Calu3 (cell line): ENCODE measurements around the gene CYFIP2. TPM values are rescaled to one million over a fixed set of nuclear protein-coding genes. Genes with fewer than 3 reads are reported as not detected.

ENCODE experiments used
- BruUV-seq: library from RNA; stranded (reverse); fragments of 400-500 nt; replicated peaks from 2 replicates; lab custom pipeline; 2021; lab: Mats Ljungman, UMichigan
- CTCF ChIA-PET: fragments of 300-600 bp; sonication (Branson Sonifier 250); formaldehyde crosslinking; loops from one replicate; lab custom pipeline; 2022; ENCODE audit warnings: antibody characterized with exemption; lab: Charles Lee
- DNase-seq: peaks from one replicate; pipeline ENCODE4 v3.0.0; 2022
- H3K27ac Mint-ChIP-seq: one replicate; pipeline ENCODE4 v1.8.0; 2022; ENCODE audit warnings: mixed read lengths; ENCODE audit not compliant: unreplicated experiment
- H3K27me3 Mint-ChIP-seq: one replicate; pipeline ENCODE4 v1.8.0; 2022; ENCODE audit warnings: mixed read lengths; ENCODE audit not compliant: unreplicated experiment
- H3K36me3 Mint-ChIP-seq: one replicate; pipeline ENCODE4 v1.8.0; 2022; ENCODE audit warnings: mild to moderate bottlenecking, moderate library complexity, mixed read lengths; ENCODE audit not compliant: insufficient read depth, unreplicated experiment
- H3K4me1 Mint-ChIP-seq: one replicate; pipeline ENCODE4 v1.8.0; 2022; ENCODE audit warnings: mild to moderate bottlenecking, low read depth, mixed read lengths; ENCODE audit not compliant: unreplicated experiment
- H3K4me3 Mint-ChIP-seq: one replicate; pipeline ENCODE4 v1.8.0; 2022; ENCODE audit warnings: mild to moderate bottlenecking, low read depth, moderate library complexity, mixed read lengths; ENCODE audit not compliant: unreplicated experiment
- H3K9me3 Mint-ChIP-seq: one replicate; pipeline ENCODE4 v1.8.0; 2022; ENCODE audit warnings: low read depth, mixed read lengths; ENCODE audit not compliant: unreplicated experiment
- CTCF ChIP-seq: fragments of 200-600 bp; IDR thresholded peaks from one replicate; pipeline ENCODE4 v1.8.0; 2022; ENCODE audit warnings: antibody characterized with exemption; ENCODE audit not compliant: unreplicated experiment
- intact Hi-C: fragments of 100-400 bp; cut with micrococcal nuclease; formaldehyde crosslinking; loops from one replicate; pipeline ENCODE4 v1.10.0; 2022; ENCODE audit not compliant: unreplicated experiment
- total RNA-seq: library from RNA; stranded (reverse); gene quantifications from 2 replicates; pipeline ENCODE4 v1.2.3, GENCODE V29; 2022

The CYFIP2 gene
- total RNA-seq, 1 experiment from 2014 or later: 37.8 TPM

DNA sequence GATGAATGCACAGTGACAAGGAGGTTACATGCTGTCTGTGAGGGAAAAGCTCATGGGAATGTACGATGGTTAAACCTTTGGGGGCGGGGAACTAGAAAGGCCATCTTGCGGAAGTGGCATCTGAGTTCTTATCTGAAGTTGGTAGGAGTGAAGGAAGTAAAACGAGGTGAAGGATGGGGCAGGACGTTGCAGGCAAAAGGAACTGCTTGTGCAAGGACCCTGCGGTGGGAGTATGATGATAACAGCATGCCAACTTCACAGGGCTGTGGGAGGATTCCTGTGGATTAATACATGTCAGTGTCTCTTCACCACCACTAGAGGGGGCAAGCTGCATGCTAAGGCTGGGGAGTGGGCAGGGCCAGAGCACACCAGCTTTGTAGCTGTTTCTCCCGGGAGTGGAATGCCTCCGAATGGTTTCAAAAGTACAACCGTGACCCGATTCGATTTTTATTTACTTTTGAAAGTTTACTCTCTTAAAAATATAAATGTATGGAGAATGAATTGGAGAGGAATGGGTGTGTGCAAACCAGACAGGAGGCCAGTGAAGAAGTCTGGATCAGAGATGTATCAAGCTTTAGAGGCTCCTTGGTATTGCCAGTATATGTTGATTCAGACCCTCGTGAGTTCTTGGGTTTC is 62.5 kb downstream of the CYFIP2 start:
- H3K27me3 Mint-ChIP-seq: no peaks in the 10 kb centered on the region
- TF ChIP-seq CTCF: peak; percentile 89
- H3K27ac Mint-ChIP-seq: peak overlapping the region; percentile 29
- no peaks in the 10 kb centered on the region for H3K9me3 Mint-ChIP-seq
- peak overlapping the region; percentile 19 for H3K4me3 Mint-ChIP-seq
- H3K4me1 Mint-ChIP-seq: peaks cover 30% of the 10 kb centered on the region
- H3K36me3 Mint-ChIP-seq: no peaks in the 10 kb centered on the region
- intact Hi-C loops: loop anchor here (1.0 to 2.0 kb wide), 5 partner anchors 62 to 414 kb away; partner anchors contain the start of gene LSM11
- peak; percentile 72 for DNase-seq
- BruUV-seq: no TSS peak
- CTCF ChIA-PET: interaction anchor here (0.6 to 2.1 kb wide), 12 partner anchors 62 to 415 kb away, joined by 3 to 20 read pairs (median 5); partner anchors contain the start of genes LSM11 and THG1L

- intact Hi-C loops: no loop called here
- BruUV-seq: no TSS peak
- Mint-ChIP-seq H3K27ac (no peak overlapping the region), H3K36me3 (peaks cover 4% of the 10 kb centered on the region), H3K4me1 (peaks cover 19% of the 10 kb centered on the region), H3K27me3 (no peaks in the 10 kb centered on the region), H3K4me3 (no peak overlapping the region), H3K9me3 (no peaks in the 10 kb centered on the region)
- no peak for DNase-seq
- TF ChIP-seq CTCF: no peak
- CTCF ChIA-PET: no interaction called here
Observed at GRCh38 chr5:157331807-157332206, 65.9 kb downstream of the CYFIP2 start.

DNA sequence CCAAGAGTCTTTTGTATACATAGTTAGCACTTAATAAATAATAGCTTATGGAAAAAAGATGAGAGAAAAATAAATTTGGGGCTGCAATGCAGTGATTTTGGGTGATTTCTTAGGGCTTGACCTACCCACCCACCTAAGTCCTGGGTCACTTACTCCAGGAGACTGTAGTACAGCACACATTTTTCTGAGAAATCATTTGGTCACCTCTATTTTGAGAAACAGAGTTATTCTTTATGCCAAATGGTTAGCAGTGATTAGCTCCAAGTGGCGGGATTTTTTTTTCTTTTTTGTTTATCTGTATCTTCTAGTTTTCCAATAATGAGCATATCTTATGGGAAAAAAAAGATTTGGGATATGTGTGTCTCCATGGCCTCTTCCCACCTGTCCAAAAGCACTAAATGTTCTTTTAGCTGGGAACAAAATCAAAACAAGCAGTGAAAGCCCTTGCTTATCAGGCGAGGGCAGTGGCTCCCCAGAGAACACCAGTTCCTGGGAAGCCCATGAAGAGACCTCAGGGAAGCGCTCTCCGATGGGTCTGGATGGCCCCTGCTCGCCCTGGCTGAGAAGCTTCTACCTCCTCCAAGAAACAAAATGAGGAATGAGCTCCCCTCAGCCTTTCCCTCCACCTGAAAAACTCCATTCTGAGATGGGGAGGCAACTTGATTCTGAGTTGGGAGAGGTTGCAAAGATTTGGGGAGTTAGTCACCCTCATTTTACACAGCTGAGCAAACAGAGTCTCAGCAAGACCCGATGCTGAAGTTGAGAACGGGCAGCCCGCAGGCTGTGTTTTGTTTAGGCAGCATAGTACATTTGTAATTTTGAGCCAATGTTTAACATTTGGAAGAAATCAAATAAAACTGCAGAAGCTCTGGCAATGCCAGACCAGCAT is 69.9 kb downstream of the CYFIP2 start:
- no peaks in the 10 kb centered on the region for H3K4me1 Mint-ChIP-seq
- DNase-seq: no peak
- H3K27ac Mint-ChIP-seq: no peak overlapping the region
- peaks cover 4% of the 10 kb centered on the region for H3K36me3 Mint-ChIP-seq
- no peak overlapping the region for H3K4me3 Mint-ChIP-seq
- intact Hi-C loops: no loop called here
- BruUV-seq: no TSS peak
- CTCF ChIA-PET: interaction anchor here (0.6 kb wide), 1 partner anchor 95 kb away, joined by 3 read pairs; no protein-coding TSS in a partner anchor
- TF ChIP-seq CTCF: no peak
- no peaks in the 10 kb centered on the region for H3K9me3 Mint-ChIP-seq
- no peaks in the 10 kb centered on the region for H3K27me3 Mint-ChIP-seq

DNA sequence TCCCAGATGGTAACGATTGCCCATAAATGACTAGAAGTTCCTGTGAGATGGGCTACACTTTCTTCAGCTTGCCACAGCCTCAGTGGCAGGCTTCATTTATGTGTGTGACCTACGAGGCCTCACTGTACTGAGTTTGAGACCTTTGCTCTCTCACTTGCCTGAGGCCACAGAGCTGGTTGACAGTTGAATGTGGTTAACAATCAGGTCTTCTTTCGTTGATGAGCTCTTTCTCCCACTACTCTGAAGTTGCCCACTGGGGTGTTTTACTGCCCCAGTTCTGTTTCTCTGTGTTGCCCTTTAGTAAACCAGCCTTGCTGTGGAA is 70.5 kb downstream of the CYFIP2 start:
- Mint-ChIP-seq H3K27ac (no peak overlapping the region), H3K9me3 (no peaks in the 10 kb centered on the region)
- TF ChIP-seq CTCF: no peak

More for the DNA sequence above, 70.5 kb downstream of the CYFIP2 start:
- CTCF ChIA-PET: interaction anchor here (0.6 kb wide), 1 partner anchor 95 kb away, joined by 3 read pairs; no protein-coding TSS in a partner anchor
- Mint-ChIP-seq H3K27me3 (no peaks in the 10 kb centered on the region), H3K4me1 (no peaks in the 10 kb centered on the region), H3K36me3 (peaks cover 4% of the 10 kb centered on the region), H3K4me3 (no peak overlapping the region)
- BruUV-seq: no TSS peak
- DNase-seq: no peak
- intact Hi-C loops: no loop called here
